ENCODE results near the gene MDM1. TPM values are rescaled to one million over a fixed set of nuclear protein-coding genes. Genes with fewer than 3 reads are reported as not detected.

The MDM1 gene
- total and polyA plus RNA-seq, 2 donors: 27.6 to 28.5 TPM

- H3K4me3 ChIP-seq (ENCODE audit: low read length in 2 of 2): no peak overlapping the region
- H3K36me3 ChIP-seq (ENCODE audit: control insufficient read depth in 2 of 2, insufficient read depth in 2 of 2, low read length in 1 of 2): no peaks in the 10 kb centered on the region
- WGBS: 87% methylated on average over 6 of the region's 6 CpGs
- no peak for DNase-seq (ENCODE audit: low read depth in 6 of 9, low spot score in 9 of 9)
- H3K9me3 ChIP-seq (ENCODE audit: control insufficient read depth in 2 of 2, insufficient read depth in 1 of 2, low read length in 1 of 2): no peaks in the 10 kb centered on the region
- H3K27me3 ChIP-seq (ENCODE audit: control insufficient read depth in 2 of 2, insufficient read depth in 1 of 2, low read length in 1 of 2): no peaks in the 10 kb centered on the region
- no peak overlapping the region for H3K27ac ChIP-seq (ENCODE audit: low read depth in 1 of 2, low read length in 1 of 2)
- peaks cover 5 to 9% of the 10 kb centered on the region in 2 donors for H3K4me1 ChIP-seq (ENCODE audit: control insufficient read depth in 2 of 2, insufficient read depth in 2 of 2, low read length in 2 of 2)
These were observed 86.8 kb downstream of the MDM1 start for GRCh38 chr12:68245180-68246021.

Other genes with a start within 250 kb of the MDM1 start
- 1.2 TPM for gene IFNG, start 172.6 kb downstream of the MDM1 start, total RNA-seq
- gene IFNG, start 172.6 kb downstream of the MDM1 start, polyA plus RNA-seq: 1.9 TPM
- gene IL26, start 106.6 kb downstream of the MDM1 start, total RNA-seq: not detected
- 0.07 TPM for gene IL26, start 106.6 kb downstream of the MDM1 start, polyA plus RNA-seq
- gene IL22, start 78.8 kb downstream of the MDM1 start, total RNA-seq: 0.38 TPM
- gene IL22, start 78.8 kb downstream of the MDM1 start, polyA plus RNA-seq: 1.1 TPM

All from thymus (tissue), 11 donors.